Activated CD8-positive, alpha-beta memory T cell treated with anti-CD3 and anti-CD28 coated beads for 1 hour (primary cell): ENCODE results near the gene SLC46A2.

Experiments
- DNase-seq, 2 donors: peaks; one replicate each; pipeline ENCODE4 v3.0.0-alpha.2; 2020; ENCODE audit warnings: low read depth in 1 of 2; ENCODE audit errors: extremely low read depth in 1 of 2

The SLC46A2 gene

DNA sequence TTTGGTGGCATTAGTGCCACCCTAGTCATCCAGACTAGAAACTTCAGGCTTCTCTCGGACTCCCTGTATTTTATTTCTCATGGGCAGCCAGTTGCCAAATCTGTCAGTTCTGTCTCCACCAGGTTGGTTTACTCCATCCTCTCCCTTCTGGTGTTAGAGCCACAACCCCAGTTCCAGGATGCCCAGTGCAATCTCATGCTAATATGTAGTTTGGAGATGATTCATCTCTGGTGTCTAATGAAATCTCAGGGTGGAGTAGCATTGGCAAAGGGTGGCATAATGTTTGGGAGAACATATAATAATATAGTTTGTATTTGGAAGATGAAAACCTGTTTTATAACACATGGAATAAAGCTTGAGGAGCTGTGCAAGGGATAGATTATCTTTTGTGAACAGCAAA, 30.2 kb downstream of the SLC46A2 start:
- DNase-seq = no peak

DNA sequence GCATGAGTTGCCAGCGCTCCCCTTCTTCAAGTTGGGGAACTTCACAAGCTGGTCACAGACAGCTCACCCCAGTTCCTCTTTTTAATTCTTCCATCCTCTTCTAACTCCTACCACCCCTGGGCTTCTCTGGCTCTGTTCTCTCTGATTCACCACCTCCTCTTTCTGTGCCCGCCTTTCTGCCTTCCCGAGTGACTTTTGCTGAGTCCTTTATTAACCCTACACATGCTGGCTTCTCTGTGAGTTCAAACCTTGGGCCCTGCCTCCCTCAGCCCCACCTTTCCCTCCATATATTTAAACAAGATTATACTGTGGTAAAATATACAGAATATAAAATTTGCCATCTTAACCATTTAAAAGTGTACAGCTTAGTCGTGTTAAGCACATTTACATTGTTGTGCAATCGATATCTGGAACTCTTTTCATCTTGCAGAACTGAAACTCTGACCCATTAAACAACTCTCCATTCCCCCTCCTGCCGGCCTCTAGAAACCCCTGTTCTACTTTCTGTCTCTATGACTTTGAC, 32.0 kb downstream of the SLC46A2 start:
- no peak for DNase-seq

DNA sequence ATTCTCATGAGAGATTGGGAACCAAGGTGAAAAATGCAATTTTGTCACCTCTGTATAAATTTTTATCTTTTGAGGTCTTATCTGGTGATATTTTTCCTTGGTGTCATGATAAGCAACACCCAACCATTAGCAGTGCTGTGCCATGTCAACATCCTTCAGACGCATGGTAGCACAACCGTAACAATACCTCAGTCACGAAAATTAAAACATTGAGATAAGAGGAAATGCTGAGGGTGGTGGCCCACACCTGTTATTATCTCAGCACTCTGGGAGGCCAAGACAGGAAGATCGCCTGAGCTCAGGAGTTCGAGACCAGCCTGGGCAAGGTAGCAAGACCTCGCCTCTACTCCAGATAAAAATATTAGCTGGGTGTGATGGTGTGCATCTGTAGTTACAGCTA, 32.7 kb downstream of the SLC46A2 start:
- DNase-seq = no peak

DNA sequence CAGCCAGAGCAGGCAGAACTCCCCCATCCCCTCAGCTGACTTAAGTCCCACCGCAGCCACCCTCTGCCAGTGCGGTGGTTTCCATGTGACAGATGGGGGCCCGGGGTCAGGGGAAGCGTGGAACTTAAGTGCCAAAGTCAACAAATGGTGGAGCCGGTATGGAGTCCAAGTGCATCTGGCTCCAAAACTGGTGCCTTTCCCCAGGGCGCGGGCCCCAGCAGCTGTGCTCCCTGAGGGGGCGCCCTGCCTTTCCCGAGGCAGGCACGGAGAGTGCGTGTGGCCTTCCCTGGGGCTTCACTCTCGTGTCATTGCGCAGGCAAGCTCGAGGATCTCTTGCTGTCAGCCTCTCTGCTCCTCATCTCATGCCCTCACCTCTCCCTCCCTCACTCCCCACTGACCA, 33.8 kb downstream of the SLC46A2 start:
- no peak for DNase-seq

DNA sequence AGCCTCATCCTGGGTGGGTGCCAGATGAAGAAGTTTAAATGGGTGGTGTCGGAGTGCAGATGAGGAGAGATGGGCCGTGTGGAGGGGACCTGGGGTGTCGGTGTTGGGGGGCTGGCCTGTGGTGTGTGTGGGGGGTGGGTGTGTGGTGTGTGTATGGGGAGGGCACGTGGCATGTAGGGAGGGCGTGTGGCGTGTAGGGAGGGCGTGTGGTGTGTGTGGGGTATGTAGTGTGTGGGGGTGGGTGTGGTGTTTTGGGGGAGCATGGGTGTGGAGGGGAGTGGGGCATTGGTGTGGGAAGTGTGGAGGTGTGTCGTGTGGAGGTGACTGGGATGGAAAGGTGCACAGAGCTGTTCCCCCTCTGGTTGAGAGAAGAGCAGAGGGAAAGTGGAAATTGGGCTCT, 34.5 kb downstream of the SLC46A2 start:
- DNase-seq = no peak

DNA sequence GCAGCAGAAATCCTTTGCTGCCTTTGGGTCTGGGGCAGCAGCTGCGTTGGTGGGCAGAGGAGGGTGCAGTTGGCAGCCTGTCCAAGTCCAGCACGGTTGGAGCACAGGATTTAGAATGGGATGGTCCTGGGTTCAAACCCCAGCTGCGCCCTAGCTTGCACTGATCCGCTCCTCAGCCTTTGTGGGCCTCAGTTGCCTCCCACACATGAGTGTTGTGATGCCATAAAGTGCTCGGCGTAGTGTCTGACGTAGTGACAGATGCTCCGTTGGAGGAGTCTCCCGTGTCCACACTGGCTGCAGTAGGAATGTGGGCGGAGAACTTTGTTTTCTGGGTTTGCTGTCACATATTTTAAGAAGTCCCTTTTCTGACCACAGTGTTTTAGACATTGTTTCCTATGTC, 36.0 kb downstream of the SLC46A2 start:
- DNase-seq = no peak

DNA sequence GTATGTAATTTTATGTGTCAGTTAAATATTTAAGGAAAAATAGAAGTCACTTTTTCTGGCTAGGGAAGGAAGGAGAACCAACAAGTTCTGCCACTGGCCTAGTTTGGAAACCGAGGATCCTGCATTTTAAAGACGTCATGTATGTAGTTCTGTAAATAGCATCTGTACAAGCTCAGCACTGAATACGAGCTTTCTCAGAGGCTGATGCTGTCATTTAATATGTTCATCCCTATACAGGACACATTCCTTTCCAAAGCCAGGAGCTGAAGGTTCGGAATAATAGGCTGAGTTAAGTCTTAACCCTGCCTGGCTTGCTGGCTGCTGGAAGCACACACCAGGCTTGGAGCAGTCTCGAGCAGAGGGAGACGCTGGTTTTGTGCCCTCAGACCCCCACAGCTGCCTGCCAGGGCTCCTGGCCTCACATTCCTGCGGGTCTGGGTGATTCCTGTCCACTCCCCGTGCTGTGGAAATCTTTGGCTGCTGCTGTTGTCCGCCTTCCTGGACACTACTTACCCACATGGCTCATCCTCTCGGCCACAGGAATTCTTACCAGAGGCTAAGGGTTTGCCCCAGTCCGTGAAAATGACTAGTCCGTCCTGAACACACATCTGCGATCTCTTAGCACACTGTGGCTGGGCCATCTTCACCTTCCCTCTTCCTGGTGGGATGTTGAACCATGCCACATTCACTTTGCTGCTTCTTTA, 36.6 kb downstream of the SLC46A2 start:
- DNase-seq = no peak

DNA sequence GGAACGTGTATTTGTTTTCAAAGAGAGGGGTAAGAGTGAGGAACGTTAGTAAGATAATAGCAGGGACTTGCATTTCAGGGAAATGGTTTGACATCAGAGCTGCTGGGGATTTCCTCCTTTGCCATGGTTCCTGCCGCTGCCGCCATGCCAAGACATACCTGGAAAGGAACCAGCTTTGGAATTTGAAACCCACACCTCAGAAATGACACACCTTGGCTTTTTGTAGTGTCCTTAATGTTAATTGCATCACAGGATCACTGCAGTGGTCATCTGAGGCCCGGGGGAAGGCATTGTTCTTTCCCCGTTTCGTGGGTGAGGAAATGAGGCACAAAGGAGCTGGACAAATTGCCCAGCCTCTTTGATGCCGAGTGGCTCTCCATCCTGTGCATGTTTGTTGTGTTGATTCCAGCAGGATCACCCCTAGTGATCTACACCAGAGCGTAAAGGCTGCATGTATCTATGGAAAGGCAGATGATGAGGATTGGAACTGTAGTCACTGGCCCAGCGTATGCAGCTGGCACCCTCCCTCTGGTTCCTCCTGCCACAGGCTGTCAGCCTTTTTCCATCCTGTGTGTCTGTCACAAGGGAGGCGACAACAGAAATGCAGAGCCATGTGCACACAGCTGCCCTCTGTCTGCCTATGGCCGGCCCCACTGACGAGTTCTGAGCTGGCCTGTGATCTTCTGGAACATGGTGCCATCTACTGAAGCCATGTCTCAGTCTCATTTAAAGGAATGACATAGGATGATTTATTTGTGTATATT, 37.8 kb downstream of the SLC46A2 start:
- DNase-seq = no peak

DNA sequence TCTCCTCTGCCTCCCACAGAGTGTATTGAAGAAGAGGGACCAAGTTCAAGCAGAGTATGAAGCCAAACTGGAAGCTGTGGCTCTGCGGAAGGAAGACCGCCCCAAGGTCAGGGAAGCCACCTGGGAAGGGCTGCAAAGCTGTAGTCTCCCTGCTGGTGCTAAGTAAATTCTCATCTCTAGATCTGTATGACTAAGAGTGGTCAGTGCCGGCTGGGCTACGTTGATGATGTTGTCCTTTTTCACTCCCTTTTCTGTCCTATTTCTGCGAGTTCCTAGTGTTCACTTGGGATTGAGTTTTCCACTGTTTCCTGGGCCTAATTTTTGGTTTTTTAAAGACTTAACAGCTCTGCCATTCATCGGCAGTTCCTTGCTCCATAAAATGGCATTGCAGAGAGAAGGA, 39.8 kb downstream of the SLC46A2 start:
- no peak for DNase-seq

DNA sequence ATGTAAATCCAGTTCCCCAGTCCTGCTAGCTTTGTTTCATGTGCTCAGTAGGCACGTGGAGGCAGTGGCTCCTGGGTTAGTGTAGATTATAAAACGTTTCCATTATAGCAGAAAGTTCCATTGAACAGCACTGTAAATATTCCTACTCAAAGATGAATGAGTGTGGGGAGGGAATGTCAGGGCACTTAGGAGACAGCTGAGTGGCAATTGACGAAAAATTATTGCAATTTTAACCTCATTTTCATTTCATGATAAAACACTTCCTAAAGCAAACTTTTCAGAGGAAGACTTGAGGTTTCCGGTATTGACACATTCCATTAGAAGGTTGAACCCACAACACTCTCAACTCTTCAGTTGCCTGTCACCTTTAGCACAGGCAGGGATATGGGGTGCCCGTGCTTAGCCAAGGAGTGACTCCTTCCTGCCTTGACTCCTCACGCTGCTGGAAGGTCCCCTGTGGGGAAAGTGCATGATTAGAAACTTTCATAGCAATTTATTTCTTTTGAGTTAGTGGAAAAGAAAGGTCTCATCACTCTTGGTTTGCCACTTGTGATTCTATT, 41.2 kb downstream of the SLC46A2 start:
- DNase-seq = no peak

DNA sequence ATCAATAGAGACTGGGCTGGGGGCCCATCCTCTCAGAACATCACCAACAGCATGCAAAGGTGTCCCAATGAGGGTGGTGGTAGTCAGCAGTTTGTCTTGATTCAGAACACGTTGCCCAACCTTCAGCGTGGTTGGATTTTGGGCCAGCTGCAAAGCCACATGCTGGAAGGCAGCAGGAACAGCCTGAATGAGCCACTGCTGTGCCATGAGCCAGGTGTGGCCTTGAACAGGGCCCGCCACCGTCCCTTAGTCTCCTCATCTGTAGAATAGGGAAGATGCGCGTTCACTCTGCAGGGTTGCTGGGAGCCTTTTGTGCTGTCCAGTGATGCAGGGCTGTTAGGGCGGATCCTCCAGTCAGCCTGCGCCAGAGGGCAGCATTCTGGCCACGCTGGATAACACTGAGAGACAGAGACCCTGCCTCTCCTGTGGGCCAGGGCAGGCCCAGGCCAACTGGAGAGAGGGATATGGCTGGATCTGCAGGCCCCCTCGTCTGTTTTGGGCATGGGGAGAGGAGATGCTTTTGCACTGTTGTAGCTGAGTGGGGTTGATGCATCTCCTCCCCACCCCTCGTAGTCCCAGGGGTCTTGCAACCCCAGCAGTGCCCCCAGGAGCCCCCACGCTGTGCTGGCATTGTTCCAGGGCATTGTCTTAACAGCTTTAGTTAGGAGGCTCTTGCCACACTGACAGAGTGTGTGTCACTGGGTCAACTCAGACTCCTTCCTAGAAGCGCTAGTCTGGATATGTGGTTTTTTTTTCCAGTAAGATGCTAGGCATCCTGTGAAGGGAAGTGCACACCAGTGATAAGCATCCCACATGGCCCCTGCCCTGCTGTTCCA, 42.1 kb downstream of the SLC46A2 start:
- DNase-seq = no peak

DNA sequence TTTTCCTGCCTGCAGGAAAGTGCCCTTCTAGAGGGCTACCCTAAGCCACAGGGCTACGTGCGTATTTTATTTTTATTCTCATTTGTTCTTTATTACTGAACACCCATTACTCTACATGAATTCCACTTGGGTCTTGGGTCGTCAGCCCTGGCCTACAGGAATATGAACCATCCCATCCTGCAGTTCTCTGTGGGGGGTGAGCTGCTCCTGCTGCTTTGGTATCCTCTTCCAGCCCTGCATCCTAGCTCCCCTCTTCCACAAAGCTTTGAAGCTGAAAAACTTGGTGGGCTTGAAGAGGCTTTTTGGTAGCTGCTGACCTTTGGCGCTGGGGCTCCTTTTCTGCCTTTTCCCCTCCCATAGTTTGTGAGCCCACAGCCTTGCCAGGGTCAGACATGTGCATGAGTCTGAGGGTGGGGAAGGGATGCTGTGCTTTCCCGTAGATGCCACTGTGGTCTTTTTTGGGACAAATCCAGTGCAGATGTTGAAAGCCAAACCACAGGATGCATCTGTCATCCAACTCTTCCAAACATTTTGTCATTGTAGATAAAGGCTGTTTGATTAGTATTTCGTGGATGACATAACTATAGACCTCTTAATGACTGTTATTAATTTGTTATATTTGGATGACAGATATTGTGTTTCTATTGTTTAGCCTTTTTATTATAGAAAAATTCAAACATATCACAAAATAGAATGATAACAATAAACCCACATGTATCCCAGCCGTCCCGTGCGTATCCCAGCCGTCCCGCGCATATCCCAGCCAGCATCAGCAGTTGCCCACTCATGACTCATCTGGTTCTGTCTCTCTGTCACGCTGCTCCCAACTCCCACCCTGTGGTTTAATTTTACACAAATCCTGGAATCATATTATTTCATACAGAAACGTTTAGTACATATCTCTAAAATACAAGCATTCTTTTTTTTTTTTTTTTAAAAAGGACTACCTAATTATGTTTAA, 43.9 kb downstream of the SLC46A2 start:
- no peak for DNase-seq

DNA sequence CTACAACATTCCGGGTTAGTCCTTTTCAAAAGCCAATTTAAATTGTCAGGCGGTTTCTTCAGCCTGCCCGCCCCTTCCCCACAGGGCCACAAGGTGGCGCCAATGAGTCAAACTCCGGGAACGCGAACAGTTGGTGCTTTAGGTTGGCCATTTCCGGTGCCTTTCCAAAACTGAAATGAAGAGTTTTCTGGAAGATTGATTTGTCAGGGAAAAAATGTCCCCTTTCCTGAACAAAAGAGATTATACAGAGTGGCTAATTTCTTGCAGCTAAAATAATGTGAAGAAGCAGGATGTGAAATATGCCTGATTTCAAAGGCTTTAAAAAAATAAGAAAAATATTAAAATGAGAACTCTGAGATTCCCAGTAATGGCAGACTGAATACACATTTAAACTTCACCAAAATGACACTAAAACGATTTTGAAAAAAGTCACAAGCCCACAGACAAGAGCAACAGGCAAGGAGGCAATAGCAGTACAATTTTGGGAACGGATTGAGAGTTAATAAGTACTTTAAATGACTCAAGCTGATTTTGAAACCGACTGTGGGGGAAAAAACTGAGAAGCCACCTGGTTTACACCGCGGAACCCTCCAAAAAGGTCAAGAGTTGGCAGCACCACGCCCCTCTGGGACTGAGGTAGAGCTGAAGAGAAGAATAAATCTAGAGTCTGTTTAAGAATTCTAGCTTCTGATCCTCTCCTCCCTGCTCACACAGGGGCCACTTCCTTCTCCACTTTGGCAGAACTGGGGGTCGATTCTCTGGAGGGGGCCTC, 45.7 kb downstream of the SLC46A2 start:
- DNase-seq = peak; percentile 18 to 56

DNA sequence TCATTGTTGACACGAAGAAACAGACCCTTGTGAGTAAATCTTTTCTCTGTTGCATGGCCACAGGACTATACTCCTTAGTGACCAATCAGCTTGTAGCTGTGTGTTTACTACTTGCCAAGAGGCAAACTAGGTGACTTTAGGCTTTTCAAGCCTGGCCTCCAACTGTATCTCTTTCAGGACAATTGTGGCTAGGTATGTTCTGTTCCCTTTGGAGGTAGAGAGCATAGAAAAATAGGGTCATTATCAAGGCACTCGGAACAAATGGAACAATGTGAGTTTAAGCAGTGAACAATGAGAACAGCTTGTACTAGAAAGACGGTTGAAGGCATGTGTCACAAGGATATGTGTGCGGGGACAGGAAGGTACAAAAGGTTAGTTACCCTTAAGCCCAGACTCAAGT, 48.1 kb downstream of the SLC46A2 start:
- DNase-seq = no peak

DNA sequence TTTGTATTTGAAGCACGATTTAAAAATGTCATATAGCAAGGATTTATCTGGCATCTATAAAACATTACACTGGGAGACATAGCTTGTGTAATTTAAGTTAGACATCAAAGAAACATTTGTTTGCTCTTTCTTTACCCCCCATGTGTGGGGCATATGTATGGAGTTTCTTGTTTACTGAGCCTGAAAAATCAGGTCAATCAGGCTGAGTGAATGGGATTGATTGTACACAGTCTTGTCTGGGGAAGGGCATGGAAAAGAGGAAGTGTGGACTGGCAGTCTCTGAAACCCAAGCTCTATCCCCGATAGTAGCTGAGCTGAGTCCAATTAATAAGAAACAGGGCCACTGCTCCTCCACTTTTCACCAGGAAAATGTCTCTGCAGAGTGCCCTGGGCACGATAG, 49.4 kb downstream of the SLC46A2 start:
- DNase-seq = no peak

DNA sequence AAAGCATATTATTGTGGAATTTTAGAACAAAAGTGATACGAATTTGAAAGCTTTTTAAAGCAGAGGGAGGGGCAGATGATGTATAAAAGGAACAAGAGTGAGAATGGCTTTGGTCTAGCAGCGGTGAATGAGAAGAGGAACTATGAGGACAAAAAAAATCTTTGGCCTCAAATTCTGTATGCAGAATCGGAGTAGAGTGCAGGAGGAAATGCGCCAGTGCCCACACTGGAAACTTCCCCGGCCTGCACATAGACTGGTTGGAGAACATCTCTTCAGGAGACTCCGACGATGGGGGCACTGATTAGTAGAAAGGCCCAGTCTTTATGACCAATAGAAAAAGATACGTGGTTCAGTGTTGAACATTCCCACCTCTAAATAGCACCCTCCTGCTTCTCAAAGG, 51.3 kb downstream of the SLC46A2 start:
- no peak for DNase-seq

DNA sequence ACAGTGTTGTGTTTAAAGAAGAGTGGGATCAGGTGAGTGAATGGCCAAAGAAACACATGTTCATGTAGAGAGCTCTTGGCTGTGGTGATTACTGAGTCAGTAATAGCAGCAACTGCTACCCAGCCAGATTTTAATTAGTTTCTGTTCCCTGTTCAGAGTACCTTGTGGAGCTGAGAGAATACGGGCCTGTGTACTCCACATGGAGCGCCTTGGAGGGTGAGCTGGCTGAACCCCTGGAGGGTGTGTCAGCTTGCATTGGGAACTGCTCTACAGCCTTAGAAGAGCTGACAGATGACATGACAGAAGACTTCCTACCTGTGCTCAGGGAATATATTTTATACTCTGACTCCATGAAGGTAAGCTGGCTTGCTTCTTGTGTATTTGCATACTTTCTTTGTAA, 52.3 kb downstream of the SLC46A2 start:
- DNase-seq = no peak

DNA sequence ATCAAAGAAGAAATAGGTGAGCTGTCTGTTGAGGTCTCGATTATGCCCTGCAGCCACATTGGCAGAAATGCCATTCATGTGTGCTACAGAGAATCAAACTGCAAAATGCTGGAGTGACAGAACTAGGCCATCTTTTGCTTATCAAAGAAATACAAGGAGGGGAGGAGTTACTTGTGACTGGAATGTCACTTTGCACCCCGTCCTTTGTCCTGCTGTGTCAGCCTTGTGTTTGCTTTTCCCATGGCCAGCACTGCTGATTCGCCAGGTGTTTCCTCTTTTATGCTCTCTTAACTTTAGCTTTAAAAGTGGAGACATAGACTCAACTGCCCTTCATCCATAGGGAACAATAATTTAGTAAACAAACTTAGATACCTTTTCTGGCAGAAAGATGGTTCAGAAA, 54.3 kb downstream of the SLC46A2 start:
- no peak for DNase-seq

DNA sequence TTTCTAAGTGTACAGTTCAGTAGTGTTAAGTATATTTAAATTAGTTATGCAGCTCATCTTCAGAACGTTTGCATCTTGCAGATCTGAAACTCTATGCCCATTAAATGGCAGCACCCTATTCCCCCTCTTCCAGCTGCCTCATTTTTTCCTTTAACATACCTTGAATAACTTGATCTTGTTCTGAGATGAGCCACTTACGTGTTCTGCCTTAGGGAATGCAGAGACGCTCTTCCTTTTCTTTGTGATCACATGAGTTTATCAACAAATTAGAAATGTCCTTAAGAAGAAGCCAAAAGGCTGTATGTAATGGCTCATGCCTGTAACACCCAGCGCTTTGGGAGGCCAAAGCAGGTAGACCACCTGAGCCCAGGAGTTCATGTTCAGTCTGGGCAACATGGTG, 57.6 kb downstream of the SLC46A2 start:
- no peak for DNase-seq
